Type B pancreatic cell (in vitro differentiated cells): Measurements from ENCODE around the gene ADCYAP1R1. TPM values are rescaled to one million over a fixed set of nuclear protein-coding genes. Genes with fewer than 3 reads are reported as not detected.

Source experiments
- DNase-seq: peaks from one replicate; pipeline ENCODE4 v3.0.0; 2021; ENCODE audit warnings: mixed read lengths; ENCODE audit not compliant: unreplicated experiment; ENCODE audit errors: extremely low spot score
- H3K27ac Mint-ChIP-seq: 2 replicates; pipeline ENCODE4 v1.8.0; 2021; ENCODE audit warnings: mild to moderate bottlenecking, mixed read lengths
- H3K27me3 Mint-ChIP-seq: 2 replicates; pipeline ENCODE4 v1.8.0; 2021; ENCODE audit warnings: mixed read lengths
- H3K36me3 Mint-ChIP-seq: 2 replicates; pipeline ENCODE4 v1.8.0; 2021; ENCODE audit warnings: mixed read lengths
- H3K4me1 Mint-ChIP-seq: one replicate; pipeline ENCODE4 v1.8.0; 2021; ENCODE audit warnings: mixed read lengths; ENCODE audit not compliant: unreplicated experiment
- H3K4me3 Mint-ChIP-seq: 2 replicates; pipeline ENCODE4 v1.8.0; 2021; ENCODE audit warnings: mild to moderate bottlenecking, mixed read lengths
- H3K9me3 Mint-ChIP-seq: 2 replicates; pipeline ENCODE4 v1.8.0; 2021; ENCODE audit warnings: mixed read lengths
- CTCF ChIP-seq: fragments of 200-600 bp; sonication (generic); conservative IDR thresholded peaks from 2 replicates; pipeline ENCODE4 v1.5.0; 2021; ENCODE audit warnings: antibody characterized with exemption, mild to moderate bottlenecking
- total RNA-seq: library from RNA; stranded (reverse); gene quantifications from 2 replicates; pipeline ENCODE4 v1.2.1, GENCODE V29; 2021; ENCODE audit warnings: low replicate concordance

The ADCYAP1R1 gene
- total RNA-seq, 1 donor from 2014 or later = 2.8 TPM

- peaks cover 46% of the 10 kb centered on the region for H3K27me3 Mint-ChIP-seq
- H3K36me3 Mint-ChIP-seq = no peaks in the 10 kb centered on the region
- H3K4me3 Mint-ChIP-seq = no peak overlapping the region
- H3K27ac Mint-ChIP-seq = no peak overlapping the region
- no peak for TF ChIP-seq CTCF
- peaks cover 7% of the 10 kb centered on the region for H3K4me1 Mint-ChIP-seq
- no peak for DNase-seq
- no peaks in the 10 kb centered on the region for H3K9me3 Mint-ChIP-seq
These were observed 29.9 kb downstream of the ADCYAP1R1 start for GRCh38 chr7:31082017-31082416.

- H3K27me3 Mint-ChIP-seq = peaks cover 46% of the 10 kb centered on the region
- H3K4me1 Mint-ChIP-seq = peaks cover 7% of the 10 kb centered on the region
- no peak for TF ChIP-seq CTCF
- no peak overlapping the region for H3K4me3 Mint-ChIP-seq
- no peaks in the 10 kb centered on the region for H3K36me3 Mint-ChIP-seq
- H3K9me3 Mint-ChIP-seq = no peaks in the 10 kb centered on the region
- no peak overlapping the region for H3K27ac Mint-ChIP-seq
- no peak for DNase-seq
These were observed 30.3 kb downstream of the ADCYAP1R1 start for GRCh38 chr7:31082447-31082846.

DNA sequence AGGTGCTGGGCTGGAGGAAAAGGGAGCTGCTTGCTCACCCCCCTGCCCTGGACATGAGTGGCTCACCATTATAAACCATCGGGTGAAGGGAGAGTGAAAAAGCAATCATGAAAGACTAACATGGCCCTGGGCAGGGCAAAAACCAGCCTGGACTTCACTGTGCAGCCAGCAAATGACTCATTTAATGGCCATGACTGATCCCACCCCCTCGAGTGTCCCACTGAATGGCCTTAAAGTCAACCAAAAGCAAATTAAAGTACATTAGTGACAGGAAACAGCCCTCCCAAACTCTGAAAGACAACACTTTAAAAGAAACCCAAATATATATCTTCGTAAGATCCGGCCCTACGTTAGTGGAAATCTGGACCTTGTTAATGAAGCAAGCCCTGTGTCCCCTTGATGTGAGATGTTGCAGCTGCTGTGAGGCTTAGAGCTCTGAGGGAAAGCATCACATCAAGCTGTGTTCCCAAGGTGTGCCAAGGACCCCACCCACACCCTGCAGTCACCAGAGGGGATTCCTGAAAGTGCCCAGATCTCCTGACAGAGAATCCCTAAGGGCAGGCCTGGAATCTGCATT lies 31.2 kb downstream of the ADCYAP1R1 start:
- Mint-ChIP-seq H3K4me1 (peaks cover 7% of the 10 kb centered on the region), H3K27me3 (peaks cover 48% of the 10 kb centered on the region)

GRCh38 chr7:31084226-31084625 lies 32.1 kb downstream of the ADCYAP1R1 start:
- no peak overlapping the region for H3K27ac Mint-ChIP-seq
- no peaks in the 10 kb centered on the region for H3K9me3 Mint-ChIP-seq
- no peaks in the 10 kb centered on the region for H3K36me3 Mint-ChIP-seq
- H3K4me3 Mint-ChIP-seq = no peak overlapping the region
- H3K4me1 Mint-ChIP-seq = peaks cover 7% of the 10 kb centered on the region
- no peak for TF ChIP-seq CTCF
- no peak for DNase-seq
- H3K27me3 Mint-ChIP-seq = peaks cover 48% of the 10 kb centered on the region

More for the DNA sequence above, 31.2 kb downstream of the ADCYAP1R1 start:
- DNase-seq = no peak
- Mint-ChIP-seq H3K9me3 (no peaks in the 10 kb centered on the region), H3K36me3 (no peaks in the 10 kb centered on the region), H3K4me3 (no peak overlapping the region), H3K27ac (no peak overlapping the region)
- no peak for TF ChIP-seq CTCF

DNA sequence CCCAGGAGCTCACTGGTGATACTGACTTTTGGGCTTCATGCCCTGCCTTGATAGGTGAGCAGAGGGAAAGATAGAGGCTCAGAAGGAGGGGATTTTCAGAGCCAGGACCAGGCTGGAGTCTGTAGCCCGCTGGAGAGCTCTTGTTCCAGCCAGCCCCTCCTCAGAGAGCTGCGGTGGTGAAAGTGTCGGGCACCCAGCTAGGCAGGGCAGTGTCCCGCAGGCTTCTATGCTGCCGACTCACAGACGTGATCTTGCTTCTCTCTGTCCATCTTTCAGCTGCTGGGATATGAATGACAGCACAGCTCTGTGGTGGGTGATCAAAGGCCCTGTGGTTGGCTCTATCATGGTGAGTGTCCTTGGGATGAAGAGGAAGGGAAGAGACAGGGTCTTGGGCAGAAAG lies 35.2 kb downstream of the ADCYAP1R1 start:
- Mint-ChIP-seq H3K9me3 (no peaks in the 10 kb centered on the region), H3K27me3 (peaks cover 34% of the 10 kb centered on the region), H3K4me3 (no peak overlapping the region), H3K27ac (no peak overlapping the region), H3K36me3 (no peaks in the 10 kb centered on the region), H3K4me1 (peaks cover 7% of the 10 kb centered on the region)
- no peak for DNase-seq
- no peak for TF ChIP-seq CTCF
